Small intestine (tissue), 7 donors: Measurements from ENCODE around the gene OLA1. TPM values are rescaled to one million over a fixed set of nuclear protein-coding genes. Genes with fewer than 3 reads are reported as not detected.

Experiments
- DNase-seq, 2 donors: peaks; one replicate each; pipeline versions ENCODE4 v3.0.0 to v3.0.0-alpha.2; 2013
- FAIRE-seq: peaks from 2 replicates; lab custom pipeline; 2012; peaks lifted over from hg19 to GRCh38; lab: Jason Lieb, UNC
- H3K27ac ChIP-seq, 3 donors: one replicate each; pipeline ENCODE4 v1.5.1; 2013; ENCODE audit warnings: low read length in 2 of 3, mild to moderate bottlenecking in 2 of 3, control low read depth in 1 of 3, inconsistent platforms in 1 of 3, low read depth in 1 of 3, moderate library complexity in 1 of 3
- H3K27me3 ChIP-seq, 3 donors: one replicate each; pipeline ENCODE4 v1.6.1; 2013; ENCODE audit warnings: low read length in 3 of 3, inconsistent platforms in 1 of 3; ENCODE audit not compliant: control insufficient read depth in 3 of 3, insufficient read depth in 3 of 3
- H3K36me3 ChIP-seq, 3 donors: one replicate each; pipeline ENCODE4 v1.6.1; 2013; ENCODE audit warnings: low read length in 3 of 3, inconsistent platforms in 1 of 3, low read depth in 1 of 3, mild to moderate bottlenecking in 1 of 3, moderate library complexity in 1 of 3; ENCODE audit not compliant: control insufficient read depth in 3 of 3, insufficient read depth in 2 of 3
- H3K4me1 ChIP-seq, 3 donors: one replicate each; pipeline ENCODE4 v1.6.1; 2013; ENCODE audit warnings: low read length in 2 of 3, inconsistent platforms in 1 of 3, low read depth in 1 of 3, mild to moderate bottlenecking in 1 of 3, moderate library complexity in 1 of 3; ENCODE audit not compliant: control insufficient read depth in 3 of 3, insufficient read depth in 2 of 3
- H3K4me3 ChIP-seq, 3 donors: one replicate each; pipeline ENCODE4 v1.5.1; 2013; ENCODE audit warnings: low read length in 3 of 3, control low read depth in 1 of 3, inconsistent platforms in 1 of 3, low read depth in 1 of 3, mild to moderate bottlenecking in 1 of 3, moderate library complexity in 1 of 3
- H3K9me3 ChIP-seq, 2 donors: one replicate each; pipeline ENCODE4 v1.6.1; 2013; ENCODE audit warnings: low read depth in 1 of 2, low read length in 1 of 2; ENCODE audit not compliant: control insufficient read depth in 2 of 2, insufficient read depth in 1 of 2
- WGBS, 3 donors: extraction: QIAGEN DNeasy Blood & Tissue Kit; methylation state at CpG; one replicate each; pipeline ENCODE4 v1.1.7; 2013; 5-methylcytosine and 5-hydroxymethylcytosine counted together
- polyA plus RNA-seq, 4 donors: library from polyadenylated mRNA; stranded (reverse) in 3 of 4; unstranded in 1 of 4; fragments of 200-250 nt in 3 of 4; fragments of 120-200 nt in 1 of 4; gene quantifications; one replicate each; pipeline versions ENCODE4 v1.2.1 to v1.2.3, GENCODE V29; 2013
- donor health status: healthy with polysubstance abuse.
- donor health status: control.
- donor health status: control.
- donor health status: Bipolar disorder and iron deficiency.
- donor health status: healthy.

The OLA1 gene
- polyA plus RNA-seq, 4 donors = 60.3 to 148 (median 92.0) TPM

DNA sequence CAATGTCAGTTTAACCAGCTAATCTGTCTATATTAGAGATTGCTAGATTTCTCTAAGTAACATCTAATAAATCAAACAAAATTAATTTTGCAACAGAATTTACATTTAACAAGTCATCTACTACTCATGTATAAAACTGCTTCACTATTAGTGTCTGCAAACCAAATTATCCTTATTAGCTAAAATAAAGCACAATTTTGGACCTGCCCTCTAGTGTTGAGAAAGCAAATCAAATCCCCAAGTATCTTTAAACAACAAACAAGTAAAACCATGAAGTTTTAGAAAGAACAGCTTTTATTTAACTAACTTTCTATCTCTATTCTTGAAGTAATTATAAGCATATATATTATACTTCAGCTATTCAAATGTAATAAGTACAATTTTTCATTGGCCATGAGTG is 170.1 kb downstream of the OLA1 start:
- no peaks in the 10 kb centered on the region for H3K4me1 ChIP-seq
- no peak overlapping the region for H3K27ac ChIP-seq
- no peak for FAIRE-seq
- no peak overlapping the region for H3K4me3 ChIP-seq
- no peak for DNase-seq
- peaks cover 0 to 2% (median 0%) of the 10 kb centered on the region in 3 donors for H3K36me3 ChIP-seq
- no peaks in the 10 kb centered on the region for H3K27me3 ChIP-seq
- no peaks in the 10 kb centered on the region for H3K9me3 ChIP-seq

GRCh38 chr2:174076975-174077374 is 171.4 kb downstream of the OLA1 start:
- peak in 1 of 2 donors; percentile 12 for DNase-seq
- no peak for FAIRE-seq
- WGBS, 3 donors = 12 to 68% (median 35%) methylated on average over 1 of the region's 1 CpG
- H3K9me3 ChIP-seq = no peaks in the 10 kb centered on the region
- no peaks in the 10 kb centered on the region for H3K4me1 ChIP-seq
- no peak overlapping the region for H3K4me3 ChIP-seq
- no peak overlapping the region for H3K27ac ChIP-seq
- H3K36me3 ChIP-seq = peaks cover 0 to 2% (median 0%) of the 10 kb centered on the region in 3 donors
- no peaks in the 10 kb centered on the region for H3K27me3 ChIP-seq

DNA sequence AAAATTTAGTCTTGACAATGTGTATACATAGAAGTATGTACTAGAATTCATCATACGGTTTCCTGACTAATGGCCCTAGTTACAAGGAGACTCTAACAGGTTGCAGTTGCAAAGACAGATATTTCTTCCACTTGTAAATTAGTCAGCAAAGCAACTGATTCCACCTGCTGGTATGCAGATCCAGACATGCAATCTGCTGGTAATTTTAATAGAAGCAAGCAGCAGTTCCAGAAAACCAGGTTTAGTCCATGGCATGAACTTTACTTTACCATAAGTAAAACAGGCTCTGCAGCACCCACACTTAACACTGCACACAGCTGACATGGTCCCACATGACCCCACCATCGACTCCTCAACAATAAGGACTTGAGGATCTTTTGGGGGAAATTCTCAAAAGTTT is 172.3 kb downstream of the OLA1 start:
- FAIRE-seq = no peak
- 21 to 53% (median 37%) methylated on average over 2 of the region's 2 CpGs for WGBS, 3 donors

DNA sequence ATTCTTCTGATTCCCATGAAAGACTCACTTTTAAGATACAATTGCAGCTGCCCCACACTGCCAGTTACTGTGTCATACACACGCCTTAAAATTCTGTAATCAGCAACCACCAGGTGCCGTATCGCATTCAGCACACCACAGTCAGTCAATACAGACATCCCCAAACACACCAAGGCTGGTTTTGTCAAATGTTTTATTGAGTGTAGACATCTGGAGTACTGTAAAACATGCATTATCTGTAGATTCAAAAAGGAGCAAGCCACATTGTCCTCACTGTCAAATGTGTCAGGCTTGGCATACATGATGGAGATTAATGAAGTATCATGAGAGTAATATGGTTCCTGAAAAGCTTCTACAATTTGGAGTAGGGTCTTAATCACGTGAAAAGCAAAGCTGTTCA is 173.5 kb downstream of the OLA1 start:
- Histone ChIP-seq H3K9me3 (no peaks in the 10 kb centered on the region), H3K4me3 (no peak overlapping the region), H3K36me3 (peaks cover 0 to 2% (median 0%) of the 10 kb centered on the region in 3 donors), H3K27ac (no peak overlapping the region), H3K27me3 (no peaks in the 10 kb centered on the region), H3K4me1 (no peaks in the 10 kb centered on the region)
- WGBS, 3 donors = 82 to 92% (median 85%) methylated on average over 4 of the region's 4 CpGs
- FAIRE-seq (no peak), DNase-seq (no peak)

More for the DNA sequence above, 172.3 kb downstream of the OLA1 start:
- Histone ChIP-seq H3K36me3 (peaks cover 0 to 2% (median 0%) of the 10 kb centered on the region in 3 donors), H3K4me1 (no peaks in the 10 kb centered on the region), H3K27ac (no peak overlapping the region), H3K4me3 (no peak overlapping the region), H3K27me3 (no peaks in the 10 kb centered on the region), H3K9me3 (no peaks in the 10 kb centered on the region)
- peak; percentile 12 to 27 for DNase-seq

GRCh38 chr2:174072857-174073256 is 175.5 kb downstream of the OLA1 start:
- DNase-seq (no peak), FAIRE-seq (no peak)
- 97 to 98% (median 98%) methylated on average over 4 of the region's 4 CpGs for WGBS, 3 donors
- Histone ChIP-seq H3K9me3 (no peaks in the 10 kb centered on the region), H3K27ac (no peak overlapping the region), H3K4me1 (no peaks in the 10 kb centered on the region), H3K27me3 (no peaks in the 10 kb centered on the region), H3K4me3 (no peak overlapping the region), H3K36me3 (peaks cover 0 to 2% (median 0%) of the 10 kb centered on the region in 3 donors)

DNA sequence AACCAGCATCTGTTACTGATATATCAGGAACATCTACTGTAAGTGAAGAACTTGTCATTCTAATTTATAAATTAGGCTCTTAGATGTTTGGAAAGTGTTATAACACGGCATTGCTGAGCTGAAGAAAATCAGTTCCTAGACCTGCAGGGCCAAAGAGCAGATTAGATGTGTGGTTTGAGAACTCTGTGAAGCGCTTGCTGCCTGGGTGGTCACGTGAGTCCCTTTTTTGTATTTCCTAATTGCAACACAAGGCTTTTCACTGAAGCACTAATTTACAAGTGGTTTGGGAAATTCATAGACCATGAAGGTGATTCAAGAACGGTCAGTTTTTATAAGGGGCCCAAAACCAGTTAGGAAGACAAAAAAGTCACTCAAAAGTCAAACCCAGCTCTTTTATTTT is 176.3 kb downstream of the OLA1 start:
- Histone ChIP-seq H3K9me3 (no peaks in the 10 kb centered on the region), H3K27ac (no peak overlapping the region), H3K36me3 (peaks cover 0 to 2% (median 0%) of the 10 kb centered on the region in 3 donors), H3K4me1 (no peaks in the 10 kb centered on the region), H3K27me3 (no peaks in the 10 kb centered on the region), H3K4me3 (no peak overlapping the region)
- WGBS, 3 donors = 78 to 89% (median 86%) methylated on average over 4 of the region's 4 CpGs
- DNase-seq (no peak), FAIRE-seq (no peak)

GRCh38 chr2:174071321-174071720 is 177.0 kb downstream of the OLA1 start:
- FAIRE-seq (no peak), DNase-seq (no peak)
- Histone ChIP-seq H3K27me3 (no peaks in the 10 kb centered on the region), H3K9me3 (no peaks in the 10 kb centered on the region), H3K36me3 (peaks cover 0 to 2% (median 0%) of the 10 kb centered on the region in 3 donors), H3K4me3 (no peak overlapping the region), H3K4me1 (no peaks in the 10 kb centered on the region), H3K27ac (no peak overlapping the region)
- WGBS, 3 donors = 95 to 97% (median 96%) methylated on average over 3 of the region's 3 CpGs

DNA sequence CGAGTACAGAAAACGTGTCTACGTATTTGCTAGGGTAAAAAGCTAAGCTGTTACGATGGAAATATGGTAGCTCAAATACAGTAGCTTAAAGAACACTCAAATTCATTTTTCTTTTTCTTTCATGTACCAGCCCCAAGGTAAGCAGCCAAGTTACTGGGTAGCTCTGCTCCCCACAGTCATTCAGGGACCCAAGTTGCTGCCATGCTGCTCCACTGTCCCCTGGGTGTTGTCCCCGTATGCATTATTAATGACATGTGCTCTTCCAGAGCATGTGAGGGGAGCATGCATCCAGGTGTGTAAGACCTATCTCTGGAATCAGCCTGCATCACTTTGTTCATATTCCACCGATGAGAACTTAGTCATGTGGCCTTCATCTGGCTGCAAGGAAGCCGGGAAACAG is 178.1 kb downstream of the OLA1 start:
- Histone ChIP-seq H3K36me3 (peaks cover 0 to 2% (median 0%) of the 10 kb centered on the region in 3 donors), H3K9me3 (no peaks in the 10 kb centered on the region), H3K27ac (no peak overlapping the region), H3K27me3 (no peaks in the 10 kb centered on the region), H3K4me1 (no peaks in the 10 kb centered on the region), H3K4me3 (no peak overlapping the region)
- WGBS, 3 donors = 92 to 96% (median 95%) methylated on average over 7 of the region's 7 CpGs
- DNase-seq (no peak), FAIRE-seq (no peak)

DNA sequence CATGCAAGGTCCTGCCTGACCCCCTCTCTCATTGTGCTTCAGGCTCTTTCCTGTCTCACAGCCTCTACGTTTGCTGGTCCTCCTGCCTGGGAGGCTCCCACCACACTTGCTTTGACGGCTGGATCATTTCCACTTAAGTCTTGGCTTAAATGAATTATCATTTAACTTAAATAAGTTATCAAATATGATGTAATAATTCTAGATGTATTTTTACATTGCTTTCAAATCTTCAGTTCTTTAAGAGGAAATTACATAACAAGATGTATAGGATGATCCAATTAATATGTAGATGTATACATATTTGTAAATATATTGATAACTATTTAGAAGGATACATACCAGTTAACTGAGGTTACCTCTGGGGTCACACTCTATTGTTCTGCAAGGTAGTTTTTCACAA is 180.5 kb downstream of the OLA1 start:
- 72 to 84% (median 73%) methylated on average over 2 of the region's 2 CpGs for WGBS, 3 donors
- H3K4me1 ChIP-seq = no peaks in the 10 kb centered on the region
- H3K36me3 ChIP-seq = no peaks in the 10 kb centered on the region
- no peak overlapping the region for H3K27ac ChIP-seq
- no peaks in the 10 kb centered on the region for H3K9me3 ChIP-seq
- DNase-seq (no peak), FAIRE-seq (no peak)
- H3K4me3 ChIP-seq = no peak overlapping the region
- no peaks in the 10 kb centered on the region for H3K27me3 ChIP-seq
